PC-9 (cell line): ENCODE measurements around the gene OLFML2A.

Experiments used
- CTCF ChIP-seq: fragments of 200-600 bp; sonication (generic); conservative IDR thresholded peaks from 2 replicates; pipeline ENCODE4 v1.6.1; 2017; ENCODE audit warnings: mixed run types, antibody characterized with exemption, mild to moderate bottlenecking, moderate library complexity
- EZH2 ChIP-seq: fragments of 200-600 bp; sonication (generic); IDR thresholded peaks from 2 replicates; pipeline ENCODE4 v1.8.0; 2017; ENCODE audit warnings: antibody characterized with exemption, low read depth

- no peak for TF ChIP-seq CTCF
- TF ChIP-seq EZH2: no peak
These were observed 44.0 kb downstream of the OLFML2A start for GRCh38 chr9:124820698-124821623.
